H9 (cell line): Measurements from ENCODE around the gene C10orf71. TPM values are rescaled to one million over a fixed set of nuclear protein-coding genes. Genes with fewer than 3 reads are reported as not detected.

Source experiments
- DNase-seq: peaks from one replicate; pipeline ENCODE4 v3.0.0-alpha.2; 2017
- H2AFZ ChIP-seq: one replicate; pipeline ENCODE4 v1.6.1; 2013; ENCODE audit warnings: mild to moderate bottlenecking, low read length, control low read depth, moderate library complexity
- H2AK5ac ChIP-seq: 2 replicates; pipeline ENCODE4 v1.6.1; 2013; ENCODE audit warnings: low read length, control low read depth, mixed read lengths; ENCODE audit not compliant: insufficient read length
- H2BK120ac ChIP-seq: one replicate; pipeline ENCODE4 v1.6.1; 2013; ENCODE audit warnings: low read depth, mild to moderate bottlenecking, low read length, control low read depth, inconsistent platforms; ENCODE audit not compliant: poor library complexity, severe bottlenecking
- H2BK12ac ChIP-seq: 2 replicates; pipeline ENCODE4 v1.6.1; 2013; ENCODE audit warnings: low read length, control low read depth, mixed read lengths, low read depth; ENCODE audit not compliant: insufficient read length
- H2BK15ac ChIP-seq: 2 replicates; pipeline ENCODE4 v1.6.1; 2013; ENCODE audit warnings: low read depth, low read length, control low read depth
- H2BK20ac ChIP-seq: one replicate; pipeline ENCODE4 v1.6.1; 2013; ENCODE audit warnings: low read depth, mild to moderate bottlenecking, low read length, control low read depth, inconsistent platforms; ENCODE audit not compliant: poor library complexity, severe bottlenecking
- H2BK5ac ChIP-seq: 2 replicates; pipeline ENCODE4 v1.6.1; 2013; ENCODE audit warnings: low read length, control low read depth, mixed read lengths; ENCODE audit not compliant: insufficient read length
- H3K14ac ChIP-seq: 2 replicates; pipeline ENCODE4 v1.6.1; 2013; ENCODE audit warnings: low read length, control low read depth; ENCODE audit not compliant: insufficient read depth
- H3K18ac ChIP-seq: 2 replicates; pipeline ENCODE4 v1.6.1; 2013; ENCODE audit warnings: low read depth, mild to moderate bottlenecking, mixed read lengths, low read length, control low read depth; ENCODE audit not compliant: insufficient read length
- H3K23ac ChIP-seq: 2 replicates; pipeline ENCODE4 v1.6.1; 2013; ENCODE audit warnings: low read length, control low read depth, mixed read lengths, low read depth; ENCODE audit not compliant: insufficient read length
- H3K23me2 ChIP-seq: 2 replicates; pipeline ENCODE4 v1.6.1; 2013; ENCODE audit warnings: low read depth, mild to moderate bottlenecking, mixed read lengths, low read length, control low read depth; ENCODE audit not compliant: insufficient read length, poor library complexity, severe bottlenecking
- H3K27ac ChIP-seq: 2 replicates; pipeline ENCODE4 v1.5.1; 2013; ENCODE audit warnings: low read length, control low read depth, mixed read lengths, low read depth; ENCODE audit not compliant: insufficient read length
- H3K27me3 ChIP-seq: 2 replicates; pipeline ENCODE4 v1.6.1; 2013; ENCODE audit warnings: low read length, control low read depth, inconsistent platforms; ENCODE audit not compliant: insufficient read depth
- H3K4ac ChIP-seq: 2 replicates; pipeline ENCODE4 v1.6.1; 2013; ENCODE audit warnings: low read depth, mild to moderate bottlenecking, control low read depth, inconsistent platforms, low read length, moderate library complexity
- H3K4me1 ChIP-seq: 2 replicates; pipeline ENCODE4 v1.6.1; 2013; ENCODE audit warnings: low read length, control low read depth, inconsistent platforms; ENCODE audit not compliant: insufficient read depth
- H3K4me2 ChIP-seq: 2 replicates; pipeline ENCODE4 v1.6.1; 2013; ENCODE audit warnings: low read length, control low read depth, mixed read lengths; ENCODE audit not compliant: insufficient read length, insufficient read depth
- H3K56ac ChIP-seq: 2 replicates; pipeline ENCODE4 v1.6.1; 2013; ENCODE audit warnings: low read depth, mild to moderate bottlenecking, mixed read lengths, low read length, control low read depth; ENCODE audit not compliant: insufficient read length
- H3K79me1 ChIP-seq: 2 replicates; pipeline ENCODE4 v1.6.1; 2013; ENCODE audit warnings: low read depth, mild to moderate bottlenecking, moderate library complexity, low read length, control low read depth, inconsistent platforms; ENCODE audit not compliant: insufficient read depth, poor library complexity, severe bottlenecking
- H3K79me2 ChIP-seq: 2 replicates; pipeline ENCODE4 v1.6.1; 2013; ENCODE audit warnings: low read length, control low read depth, inconsistent platforms; ENCODE audit not compliant: insufficient read depth
- H3K9ac ChIP-seq: 2 replicates; pipeline ENCODE4 v1.6.1; 2013; ENCODE audit warnings: low read length, control low read depth, mixed read lengths; ENCODE audit not compliant: insufficient read length; ENCODE audit errors: extremely low read depth
- H3K9me3 ChIP-seq: one replicate; pipeline ENCODE4 v1.6.1; 2013; ENCODE audit warnings: low read depth, low read length, inconsistent platforms; ENCODE audit not compliant: control insufficient read depth
- H3T11ph ChIP-seq: one replicate; pipeline ENCODE4 v1.6.1; 2013; ENCODE audit warnings: mild to moderate bottlenecking, low read length, control low read depth, inconsistent platforms
- H4K20me1 ChIP-seq: one replicate; pipeline ENCODE4 v1.6.1; 2013; ENCODE audit not compliant: control insufficient read depth, insufficient read length, insufficient read depth
- H4K5ac ChIP-seq: 2 replicates; pipeline ENCODE4 v1.6.1; 2013; ENCODE audit warnings: low read depth, mild to moderate bottlenecking, mixed read lengths, low read length, control low read depth; ENCODE audit not compliant: insufficient read length
- H4K8ac ChIP-seq: replicated peaks from 2 replicates; pipeline ENCODE4 v1.6.1; 2013; ENCODE audit warnings: low read length, control low read depth, mixed read lengths, low read depth; ENCODE audit not compliant: insufficient read length
- H4K91ac ChIP-seq: 2 replicates; pipeline ENCODE4 v1.6.1; 2013; ENCODE audit warnings: low read depth, mild to moderate bottlenecking, moderate library complexity, mixed read lengths, low read length, control low read depth; ENCODE audit not compliant: insufficient read length
- H3K27ac Mint-ChIP-seq, 3 experiments: 2 replicates in 2 of 3; 3 replicates in 1 of 3; pipeline ENCODE4 v1.8.0; 2020 to 2021; ENCODE audit warnings: mixed read lengths in 3 of 3, mild to moderate bottlenecking in 1 of 3, moderate library complexity in 1 of 3
- H3K27me3 Mint-ChIP-seq: 2 replicates; pipeline ENCODE4 v1.8.0; 2021; ENCODE audit warnings: low read depth, mild to moderate bottlenecking, moderate library complexity, mixed read lengths
- H3K36me3 Mint-ChIP-seq, 3 experiments: 2 replicates in 2 of 3; 3 replicates in 1 of 3; pipeline ENCODE4 v1.8.0; 2020 to 2021; ENCODE audit warnings: low read depth in 3 of 3, mixed read lengths in 3 of 3; ENCODE audit not compliant: insufficient read depth in 1 of 3
- H3K4me1 Mint-ChIP-seq, 2 experiments: 2 replicates each; pipeline ENCODE4 v1.8.0; 2020; ENCODE audit warnings: mixed read lengths in 2 of 2
- H3K4me3 Mint-ChIP-seq, 2 experiments: 2 replicates in 1 of 2; 3 replicates in 1 of 2; pipeline ENCODE4 v1.8.0; 2020 to 2021; ENCODE audit warnings: mild to moderate bottlenecking in 2 of 2, mixed read lengths in 2 of 2, moderate library complexity in 1 of 2
- H3K9me3 Mint-ChIP-seq, 2 experiments: 2 replicates in 1 of 2; 3 replicates in 1 of 2; pipeline ENCODE4 v1.8.0; 2020; ENCODE audit warnings: mild to moderate bottlenecking in 2 of 2, mixed read lengths in 2 of 2, moderate library complexity in 1 of 2
- CTCF ChIP-seq: fragments of 200-600 bp; sonication (generic); conservative IDR thresholded peaks from 3 replicates; pipeline ENCODE4 v1.8.0; 2021; ENCODE audit warnings: antibody characterized with exemption, mild to moderate bottlenecking
- WGBS: extraction: QIAGEN DNeasy Blood & Tissue Kit; methylation state at CpG from one replicate; pipeline ENCODE4 v1.1.7; 2013; ENCODE audit warnings: missing lambda C conversion rate, low lambda C conversion rate, mixed read lengths; ENCODE audit not compliant: insufficient read length; ENCODE audit errors: extremely low coverage; 5-methylcytosine and 5-hydroxymethylcytosine counted together
- total RNA-seq: library from RNA; stranded (reverse); gene quantifications from 2 replicates; pipeline ENCODE4 v1.2.1, GENCODE V29; 2021

The C10orf71 gene
- total RNA-seq, 1 experiment from 2014 or later: not detected

DNA sequence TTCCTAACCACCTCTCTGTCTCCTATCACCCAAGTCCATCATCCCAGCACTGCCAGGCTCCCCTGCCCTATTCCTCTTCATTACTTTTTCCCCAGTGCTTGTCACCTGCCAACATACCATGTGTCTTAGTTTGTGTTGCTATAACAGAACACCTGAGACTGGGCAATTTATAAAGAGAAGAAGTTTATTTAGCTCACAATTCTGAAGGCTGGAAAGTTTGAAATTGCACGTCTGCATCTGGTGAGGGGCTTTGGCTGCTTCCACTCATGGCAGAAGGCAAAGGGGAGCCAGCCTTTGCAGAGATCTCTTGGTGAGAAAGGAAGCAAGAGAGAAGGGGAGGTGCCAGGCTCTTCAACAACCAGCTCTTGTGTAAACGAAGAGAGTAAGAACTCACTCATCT is 49.6 kb downstream of the C10orf71 start:
- DNase-seq: no peak
- Mint-ChIP-seq H3K36me3 (no peaks in the 10 kb centered on the region; a peak in 2 of 7 replicates), H3K4me3 (no peak overlapping the region), H3K27ac (no peak overlapping the region), H3K9me3 (no peaks in the 10 kb centered on the region; a peak in 1 of 5 replicates), H3K27me3 (peaks cover 2% of the 10 kb centered on the region), H3K4me1 (no peaks in the 10 kb centered on the region)
- Histone ChIP-seq H2BK12ac (no peak overlapping the region), H2BK120ac (no peak overlapping the region), H2AK5ac (no peak overlapping the region), H3T11ph (no peak overlapping the region), H3K9ac (no peak overlapping the region), H3K4ac (no peak overlapping the region), H3K79me2 (no peaks in the 10 kb centered on the region), H3K56ac (no peak overlapping the region), H2BK15ac (no peak overlapping the region), H2BK5ac (no peak overlapping the region), H3K79me1 (no peaks in the 10 kb centered on the region), H2AFZ (no peak overlapping the region), H3K23me2 (no peaks in the 10 kb centered on the region), H2BK20ac (no peak overlapping the region), H3K4me1 (no peaks in the 10 kb centered on the region), H4K91ac (no peak overlapping the region), H3K18ac (no peak overlapping the region), H4K20me1 (no peaks in the 10 kb centered on the region), H3K27ac (no peak overlapping the region), H3K14ac (no peak overlapping the region), H3K23ac (no peak overlapping the region), H4K5ac (no peak overlapping the region), H4K8ac (no peak overlapping the region), H3K27me3 (no peaks in the 10 kb centered on the region), H3K4me2 (no peak overlapping the region), H3K9me3 (no peaks in the 10 kb centered on the region)
- WGBS: no CpG with 5 or more reads among the region's 2 CpGs
- TF ChIP-seq CTCF: no peak
